Measurements from ENCODE around the gene NT5C3A. TPM values are rescaled to one million over a fixed set of nuclear protein-coding genes. Genes with fewer than 3 reads are reported as not detected.

Gene NT5C3A
- total and polyA plus RNA-seq, 9 of the 15 experiments (the other 6 are each of a cell fraction or from before 2014, with no cell fraction given): 18.6 to 60.1 (median 40.0) TPM

GRCh38 chr7:33109005-33109757 lies 46.6 kb upstream of the NT5C3A start, which contains the start of gene RP9 (continued):
- TF ChIP-seq POU5F1 (IDR thresholded peaks at IDR 0.05; ENCODE audit: borderline replicate concordance, low read depth, low read length, partially characterized antibody) (no peak), CBX8 (IDR thresholded peaks at IDR 0.05; ENCODE audit: borderline replicate concordance, extremely low read depth, low read depth, low read length, poor library complexity, severe bottlenecking) (no peak), USF1 (CRISPR knock-in tag; IDR thresholded peaks at IDR 0.05) (no peak), ETS2 (tag; IDR thresholded peaks at IDR 0.05; ENCODE audit: borderline replicate concordance, poor library complexity, severe bottlenecking) (no peak), ILK (tag; IDR thresholded peaks at IDR 0.05; ENCODE audit: borderline replicate concordance, low read depth) (no peak), SIX5 (IDR thresholded peaks at IDR 0.05; ENCODE audit: borderline replicate concordance in 1 of 2, insufficient read depth in 1 of 2, low read depth in 1 of 2, low read length in 2 of 2) (no peak), BHLHE40 (IDR thresholded peaks at IDR 0.05; ENCODE audit: low read length) (no peak), ZNF586 (CRISPR knock-in tag; conservative IDR thresholded peaks at IDR 0.05) (no peak), ZBTB43 (CRISPR knock-in tag; IDR thresholded peaks at IDR 0.05) (no peak), ADNP (tag; IDR thresholded peaks at IDR 0.05) (no peak), CREB1 (IDR thresholded peaks at IDR 0.05) (no peak), CREB1 (CRISPR knock-in tag; IDR thresholded peaks at IDR 0.05) (no peak), SNIP1 (IDR thresholded peaks at IDR 0.05; ENCODE audit: low read depth) (no peak), POLR2B (IDR thresholded peaks at IDR 0.05; ENCODE audit: low read depth, partially characterized antibody) (no peak), ZNF217 (CRISPR knock-in tag; IDR thresholded peaks at IDR 0.05) (no peak), GABPB2 (CRISPR knock-in tag; conservative IDR thresholded peaks at IDR 0.05) (no peak), ZNF778 (CRISPR knock-in tag; IDR thresholded peaks at IDR 0.05) (no peak), TCFL5 (CRISPR knock-in tag; conservative IDR thresholded peaks at IDR 0.05) (no peak), COPS2 (conservative IDR thresholded peaks at IDR 0.05) (no peak)
- TF ChIP-seq, protein P1, sequence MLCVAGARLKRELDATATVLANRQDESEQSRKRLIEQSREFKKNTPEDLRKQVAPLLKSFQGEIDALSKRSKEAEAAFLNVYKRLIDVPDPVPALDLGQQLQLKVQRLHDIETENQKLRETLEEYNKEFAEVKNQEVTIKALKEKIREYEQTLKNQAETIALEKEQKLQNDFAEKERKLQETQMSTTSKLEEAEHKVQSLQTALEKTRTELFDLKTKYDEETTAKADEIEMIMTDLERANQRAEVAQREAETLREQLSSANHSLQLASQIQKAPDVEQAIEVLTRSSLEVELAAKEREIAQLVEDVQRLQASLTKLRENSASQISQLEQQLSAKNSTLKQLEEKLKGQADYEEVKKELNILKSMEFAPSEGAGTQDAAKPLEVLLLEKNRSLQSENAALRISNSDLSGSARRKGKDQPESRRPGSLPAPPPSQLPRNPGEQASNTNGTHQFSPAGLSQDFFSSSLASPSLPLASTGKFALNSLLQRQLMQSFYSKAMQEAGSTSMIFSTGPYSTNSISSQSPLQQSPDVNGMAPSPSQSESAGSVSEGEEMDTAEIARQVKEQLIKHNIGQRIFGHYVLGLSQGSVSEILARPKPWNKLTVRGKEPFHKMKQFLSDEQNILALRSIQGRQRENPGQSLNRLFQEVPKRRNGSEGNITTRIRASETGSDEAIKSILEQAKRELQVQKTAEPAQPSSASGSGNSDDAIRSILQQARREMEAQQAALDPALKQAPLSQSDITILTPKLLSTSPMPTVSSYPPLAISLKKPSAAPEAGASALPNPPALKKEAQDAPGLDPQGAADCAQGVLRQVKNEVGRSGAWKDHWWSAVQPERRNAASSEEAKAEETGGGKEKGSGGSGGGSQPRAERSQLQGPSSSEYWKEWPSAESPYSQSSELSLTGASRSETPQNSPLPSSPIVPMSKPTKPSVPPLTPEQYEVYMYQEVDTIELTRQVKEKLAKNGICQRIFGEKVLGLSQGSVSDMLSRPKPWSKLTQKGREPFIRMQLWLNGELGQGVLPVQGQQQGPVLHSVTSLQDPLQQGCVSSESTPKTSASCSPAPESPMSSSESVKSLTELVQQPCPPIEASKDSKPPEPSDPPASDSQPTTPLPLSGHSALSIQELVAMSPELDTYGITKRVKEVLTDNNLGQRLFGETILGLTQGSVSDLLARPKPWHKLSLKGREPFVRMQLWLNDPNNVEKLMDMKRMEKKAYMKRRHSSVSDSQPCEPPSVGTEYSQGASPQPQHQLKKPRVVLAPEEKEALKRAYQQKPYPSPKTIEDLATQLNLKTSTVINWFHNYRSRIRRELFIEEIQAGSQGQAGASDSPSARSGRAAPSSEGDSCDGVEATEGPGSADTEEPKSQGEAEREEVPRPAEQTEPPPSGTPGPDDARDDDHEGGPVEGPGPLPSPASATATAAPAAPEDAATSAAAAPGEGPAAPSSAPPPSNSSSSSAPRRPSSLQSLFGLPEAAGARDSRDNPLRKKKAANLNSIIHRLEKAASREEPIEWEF (CRISPR knock-in tag; IDR thresholded peaks at IDR 0.05): no peak
